Activated naive CD4-positive, alpha-beta T cell treated with anti-CD3 and anti-CD28 coated beads, Interleukin-2, amount 50 U/mL, for 24 hours (primary cell): ENCODE data around the gene KRTAP10-9.
A peak's percentile ranks its signal among the peaks of the same experiment; 100 is the strongest.
"Not testable (repeated sequence)": the region's sequence is repeated elsewhere in the genome, so short reads cannot be mapped to it uniquely, and the experiment has no call there.

ENCODE experiments used
- H3K27ac Mint-ChIP-seq: one replicate; pipeline ENCODE4 v1.8.0; 2021; ENCODE audit warnings: mild to moderate bottlenecking, mixed read lengths
- H3K27me3 Mint-ChIP-seq: one replicate; pipeline ENCODE4 v1.8.0; 2021; ENCODE audit warnings: mixed read lengths
- H3K36me3 Mint-ChIP-seq: one replicate; pipeline ENCODE4 v1.8.0; 2021; ENCODE audit warnings: mixed read lengths
- H3K4me1 Mint-ChIP-seq: one replicate; pipeline ENCODE4 v1.8.0; 2021; ENCODE audit warnings: mixed read lengths
- H3K4me3 Mint-ChIP-seq: one replicate; pipeline ENCODE4 v1.8.0; 2021; ENCODE audit warnings: mild to moderate bottlenecking, mixed read lengths
- H3K9me3 Mint-ChIP-seq: one replicate; pipeline ENCODE4 v1.8.0; 2021; ENCODE audit warnings: mixed read lengths

The KRTAP10-9 gene

DNA sequence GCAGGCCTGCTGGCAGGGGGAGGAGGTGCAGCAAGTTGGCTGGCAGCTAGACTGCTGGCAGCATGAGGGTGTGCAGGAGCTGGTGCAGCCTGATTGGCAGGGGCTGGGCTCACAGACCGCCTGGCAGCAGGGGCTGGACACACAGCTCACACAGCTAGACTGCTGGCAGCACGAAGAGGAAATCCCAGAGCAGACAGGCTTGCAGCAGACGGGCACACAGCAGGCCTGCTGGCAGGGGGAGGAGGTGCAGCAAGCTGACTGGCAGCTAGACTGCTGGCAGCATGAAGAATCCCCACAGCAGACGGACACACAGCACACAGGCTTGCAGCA lies 35.1 kb upstream of the KRTAP10-9 start:
- not testable (repeated sequence) for H3K4me3 Mint-ChIP-seq, H3K9me3 Mint-ChIP-seq, H3K4me1 Mint-ChIP-seq, H3K27ac Mint-ChIP-seq, H3K36me3 Mint-ChIP-seq, H3K27me3 Mint-ChIP-seq

- Mint-ChIP-seq H3K27ac (no peak within 1 kb of the TSS), H3K27me3 (no peaks in the 10 kb centered on the region), H3K4me3 (no peak within 1 kb of the TSS), H3K36me3 (no peaks in the 10 kb centered on the region), H3K9me3 (no peaks in the 10 kb centered on the region), H3K4me1 (peaks cover 3% of the 10 kb centered on the region)
These were observed 34.2 kb upstream of the KRTAP10-9 start, which contains the start of gene KRTAP10-6 for GRCh38 chr21:44592446-44593311. KRTAP10-6 (minus strand) TSS chr21:44592505; CDS start chr21:44592484, 21 bp downstream.

GRCh38 chr21:44593598-44594405 lies 33.1 kb upstream of the KRTAP10-9 start:
- Mint-ChIP-seq H3K27me3 (no peaks in the 10 kb centered on the region), H3K9me3 (no peaks in the 10 kb centered on the region), H3K4me3 (no peak overlapping the region), H3K36me3 (peaks cover 1% of the 10 kb centered on the region), H3K27ac (peak overlapping the region; percentile 61), H3K4me1 (peaks cover 3% of the 10 kb centered on the region)

DNA sequence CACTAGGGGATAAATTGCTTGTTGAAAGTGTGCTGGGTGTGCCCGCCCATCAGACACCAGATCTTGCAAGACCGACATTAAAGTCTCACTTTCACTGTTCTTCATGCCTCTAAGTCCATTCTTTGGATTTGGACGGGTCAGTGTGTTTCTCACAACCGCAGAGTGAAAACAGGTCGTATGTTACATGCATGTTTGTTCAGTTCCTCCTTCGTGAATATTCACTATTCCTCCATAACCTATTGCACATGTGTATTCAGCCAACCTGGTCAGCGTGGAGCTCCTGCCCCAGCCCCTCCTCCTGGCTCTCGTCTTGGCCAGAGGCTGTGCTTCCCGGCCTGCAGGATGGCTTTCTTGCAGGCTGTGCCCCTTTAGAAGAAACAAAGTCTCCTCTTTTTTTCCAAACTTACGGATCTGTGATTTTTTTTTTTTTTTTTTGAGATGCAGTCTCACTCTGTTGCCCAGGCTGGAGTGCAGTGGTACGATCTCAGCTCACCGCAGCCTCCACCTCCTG lies 32.4 kb upstream of the KRTAP10-9 start:
- Mint-ChIP-seq H3K36me3 (peaks cover 1% of the 10 kb centered on the region), H3K9me3 (no peaks in the 10 kb centered on the region), H3K27ac (no peak overlapping the region), H3K27me3 (no peaks in the 10 kb centered on the region), H3K4me3 (no peak overlapping the region), H3K4me1 (peaks cover 3% of the 10 kb centered on the region)

GRCh38 chr21:44595524-44595923 lies 31.4 kb upstream of the KRTAP10-9 start:
- Mint-ChIP-seq H3K36me3 (peaks cover 1% of the 10 kb centered on the region), H3K4me3 (no peak overlapping the region), H3K27me3 (no peaks in the 10 kb centered on the region), H3K9me3 (no peaks in the 10 kb centered on the region), H3K27ac (no peak overlapping the region), H3K4me1 (peaks cover 3% of the 10 kb centered on the region)

DNA sequence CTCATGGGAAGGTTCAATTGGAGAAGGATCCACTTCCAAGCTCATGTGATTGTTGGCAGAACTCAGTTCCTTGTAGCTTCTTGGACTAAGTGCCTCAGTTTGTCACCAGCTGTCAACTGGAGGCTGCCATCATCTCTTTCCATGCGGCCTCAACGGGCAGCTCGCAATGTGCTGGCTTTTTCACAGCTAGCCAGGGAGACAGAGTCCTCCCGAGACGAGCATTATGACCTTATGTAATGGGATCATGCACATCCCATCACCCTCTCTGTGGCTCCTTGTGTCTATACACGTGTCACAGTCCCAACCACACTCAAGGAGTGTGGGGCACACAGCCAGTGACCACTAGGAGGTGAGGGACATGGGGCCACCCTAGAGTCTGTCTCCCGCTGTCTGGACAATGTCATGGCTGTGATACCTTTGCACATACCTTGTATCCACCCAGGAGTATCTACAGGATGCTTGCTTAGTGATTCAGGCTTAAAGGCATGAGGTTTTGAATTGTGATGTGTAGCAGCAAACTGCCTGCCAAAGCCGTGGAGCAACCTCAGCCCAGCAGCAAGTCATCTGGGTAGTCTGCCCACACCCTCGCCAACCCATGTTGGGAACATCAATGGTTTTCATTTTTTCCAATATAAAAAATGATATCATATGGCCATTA lies 30.7 kb upstream of the KRTAP10-9 start:
- peaks cover 3% of the 10 kb centered on the region for H3K4me1 Mint-ChIP-seq
- no peaks in the 10 kb centered on the region for H3K27me3 Mint-ChIP-seq
- H3K4me3 Mint-ChIP-seq, result no peak overlapping the region
- H3K36me3 Mint-ChIP-seq, result peaks cover 1% of the 10 kb centered on the region
- H3K27ac Mint-ChIP-seq, result no peak overlapping the region
- H3K9me3 Mint-ChIP-seq, result no peaks in the 10 kb centered on the region

GRCh38 chr21:44598061-44598460 lies 28.8 kb upstream of the KRTAP10-9 start:
- Mint-ChIP-seq H3K4me1 (peaks cover 3% of the 10 kb centered on the region), H3K27ac (no peak overlapping the region), H3K27me3 (no peaks in the 10 kb centered on the region), H3K4me3 (no peak overlapping the region), H3K36me3 (peaks cover 1% of the 10 kb centered on the region), H3K9me3 (no peaks in the 10 kb centered on the region)

DNA sequence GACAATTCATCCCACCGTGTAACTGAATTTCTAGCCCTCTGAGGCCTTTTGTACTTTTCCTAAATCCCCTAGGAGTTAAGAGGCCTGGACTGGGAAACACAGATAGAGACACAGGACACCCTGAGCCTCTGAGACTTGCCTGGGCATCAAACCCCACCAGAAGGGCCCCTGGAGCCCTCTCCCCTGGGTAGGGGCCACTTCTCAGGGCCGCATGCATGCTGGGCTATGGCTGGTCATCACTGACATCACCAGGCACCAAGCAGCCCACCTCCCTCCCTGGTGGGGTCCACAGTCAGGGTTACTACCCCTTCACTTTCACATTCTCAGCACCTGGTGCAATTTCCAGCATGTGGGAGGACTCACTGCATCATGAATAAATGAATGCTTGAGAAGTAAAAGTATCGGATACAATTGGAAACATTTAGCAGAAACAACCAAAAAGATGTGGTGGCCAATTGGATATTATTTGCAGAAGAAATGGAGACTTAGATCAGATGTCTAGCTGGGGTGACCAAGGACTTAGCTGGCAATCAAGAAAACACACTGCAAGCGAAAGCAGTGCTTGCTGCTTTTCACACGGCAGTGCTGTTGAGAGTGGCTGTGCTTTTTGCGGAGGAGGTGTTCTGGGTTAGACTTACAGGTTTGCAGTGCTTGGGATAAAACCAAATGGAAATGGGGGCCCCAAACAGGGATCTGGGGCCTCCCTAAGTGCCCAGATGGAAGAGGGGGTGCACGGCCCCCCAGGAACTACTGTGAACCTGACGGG lies 27.4 kb upstream of the KRTAP10-9 start:
- Mint-ChIP-seq H3K4me1 (peaks cover 3% of the 10 kb centered on the region), H3K4me3 (no peak overlapping the region), H3K36me3 (peaks cover 1% of the 10 kb centered on the region), H3K27ac (no peak overlapping the region), H3K9me3 (no peaks in the 10 kb centered on the region), H3K27me3 (no peaks in the 10 kb centered on the region)

- not testable (repeated sequence) for H3K27me3 Mint-ChIP-seq, H3K27ac Mint-ChIP-seq, H3K4me1 Mint-ChIP-seq, H3K4me3 Mint-ChIP-seq, H3K36me3 Mint-ChIP-seq, H3K9me3 Mint-ChIP-seq
These were observed 26.5 kb upstream of the KRTAP10-9 start, which contains the start of gene KRTAP10-7 for GRCh38 chr21:44600118-44600978. KRTAP10-7 (plus strand) TSS chr21:44600597; CDS start chr21:44600622, 25 bp downstream.

- H3K4me3 Mint-ChIP-seq, H3K27me3 Mint-ChIP-seq, H3K9me3 Mint-ChIP-seq, H3K27ac Mint-ChIP-seq, H3K36me3 Mint-ChIP-seq, H3K4me1 Mint-ChIP-seq: not testable (repeated sequence)
These were observed 25.8 kb upstream of the KRTAP10-9 start for GRCh38 chr21:44601091-44601490.

GRCh38 chr21:44601596-44602462 lies 25.1 kb upstream of the KRTAP10-9 start:
- no peak overlapping the region for H3K4me3 Mint-ChIP-seq
- H3K27ac Mint-ChIP-seq, result no peak overlapping the region
- H3K27me3 Mint-ChIP-seq, result no peaks in the 10 kb centered on the region
- peaks cover 1% of the 10 kb centered on the region for H3K36me3 Mint-ChIP-seq
- no peaks in the 10 kb centered on the region for H3K9me3 Mint-ChIP-seq
- no peaks in the 10 kb centered on the region for H3K4me1 Mint-ChIP-seq

DNA sequence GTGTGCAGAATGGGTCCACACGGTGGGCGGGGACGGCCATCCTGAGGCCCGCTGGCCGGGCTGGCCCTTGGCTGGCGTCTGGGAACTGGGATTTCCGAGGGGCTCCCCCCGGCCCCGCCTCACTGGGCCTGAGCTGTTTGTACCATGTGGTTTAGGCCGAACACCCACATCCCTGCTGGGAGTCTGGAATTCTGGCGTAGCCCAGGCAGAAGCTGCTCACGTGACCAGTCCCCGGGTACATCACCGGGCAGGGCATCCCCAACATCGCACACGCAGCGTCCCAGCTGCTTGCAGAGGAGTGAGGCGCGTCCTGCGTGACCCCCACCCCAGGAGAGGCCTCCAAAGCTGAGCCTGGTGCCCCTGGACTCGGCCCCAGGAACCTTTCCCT lies 24.4 kb upstream of the KRTAP10-9 start:
- peaks cover 1% of the 10 kb centered on the region for H3K36me3 Mint-ChIP-seq
- no peaks in the 10 kb centered on the region for H3K27me3 Mint-ChIP-seq

DNA sequence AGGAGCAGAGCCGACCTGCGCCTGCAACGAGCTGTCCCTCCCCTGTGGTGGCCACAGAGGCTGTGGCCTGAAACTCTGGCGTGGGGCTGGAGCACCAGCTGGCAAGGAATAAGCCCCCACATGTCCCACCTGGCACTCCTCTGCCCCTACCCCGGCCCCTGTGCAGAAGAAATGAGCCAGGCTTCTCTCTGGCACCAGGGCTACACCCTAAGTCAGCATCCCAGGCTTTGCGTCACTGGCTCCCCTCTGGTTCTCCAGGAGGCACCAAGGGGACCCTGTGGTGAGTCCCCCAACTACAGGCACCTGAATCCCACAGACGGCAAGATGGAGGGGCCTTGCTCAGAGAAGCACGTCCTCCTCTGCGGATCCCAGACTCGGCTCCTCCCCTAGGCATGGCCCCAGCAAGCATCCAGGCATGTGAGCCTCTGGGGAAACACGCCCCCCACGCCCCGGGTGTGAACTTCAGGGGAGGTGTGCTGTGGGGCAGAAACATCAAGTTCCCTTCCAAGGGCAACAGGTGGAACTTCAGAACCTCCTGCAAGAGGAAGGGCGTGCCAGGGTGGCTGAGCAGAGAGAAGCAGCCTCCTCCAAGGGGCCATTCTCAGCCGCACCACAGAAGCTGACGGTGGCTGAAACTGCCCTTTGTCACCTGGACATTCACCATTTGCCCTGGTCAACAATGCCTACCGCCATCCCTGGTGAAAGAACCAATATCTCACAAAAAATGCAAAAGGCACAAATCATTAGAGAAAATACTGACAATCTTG lies 23.6 kb upstream of the KRTAP10-9 start:
- Mint-ChIP-seq H3K36me3 (peaks cover 1% of the 10 kb centered on the region), H3K27ac (no peak overlapping the region), H3K27me3 (no peaks in the 10 kb centered on the region), H3K9me3 (no peaks in the 10 kb centered on the region), H3K4me3 (no peak overlapping the region), H3K4me1 (no peaks in the 10 kb centered on the region)

More for the DNA sequence above, 24.4 kb upstream of the KRTAP10-9 start:
- Mint-ChIP-seq H3K27ac (no peak overlapping the region), H3K4me1 (no peaks in the 10 kb centered on the region), H3K4me3 (no peak overlapping the region), H3K9me3 (no peaks in the 10 kb centered on the region)
